NT2/D1 (cell line): ENCODE data around the gene NDOR1.

Experiments used
- DNase-seq: peaks from one replicate; pipeline ENCODE4 v3.0.0-alpha.2; 2011; ENCODE audit warnings: low read depth, low spot score
- H3K27me3 ChIP-seq: 2 replicates; pipeline ENCODE4 v1.6.0; 2011; ENCODE audit warnings: mild to moderate bottlenecking; ENCODE audit not compliant: insufficient read length, insufficient read depth
- H3K36me3 ChIP-seq: 2 replicates; pipeline ENCODE4 v1.6.1; 2011; ENCODE audit warnings: mild to moderate bottlenecking, low read length, mixed read lengths; ENCODE audit not compliant: insufficient read depth, insufficient read length
- H3K4me1 ChIP-seq: 2 replicates; pipeline ENCODE4 v1.5.1; 2011; ENCODE audit not compliant: insufficient read depth, insufficient read length
- H3K4me3 ChIP-seq: 2 replicates; pipeline ENCODE4 v1.5.1; 2011; ENCODE audit warnings: low read depth; ENCODE audit not compliant: insufficient read length
- H3K9ac ChIP-seq: 2 replicates; pipeline ENCODE4 v1.6.0; 2011; ENCODE audit warnings: low read depth; ENCODE audit not compliant: insufficient read length
- H3K9me3 ChIP-seq: 2 replicates; pipeline ENCODE4 v1.5.1; 2011; ENCODE audit warnings: mild to moderate bottlenecking, low read length; ENCODE audit not compliant: insufficient read depth
- SUZ12 ChIP-seq: IDR thresholded peaks from 2 replicates; pipeline ENCODE4 v1.6.1; 2011; ENCODE audit not compliant: insufficient read length, insufficient read depth; ENCODE audit errors: extremely low read depth
- YY1 ChIP-seq: IDR thresholded peaks from 2 replicates; pipeline ENCODE4 v1.6.1; 2011; ENCODE audit not compliant: insufficient read length, insufficient read depth
- ZNF274 ChIP-seq: IDR thresholded peaks from 2 replicates; pipeline ENCODE4 v1.6.1; 2011; ENCODE audit warnings: mild to moderate bottlenecking, low read depth, low read length

The NDOR1 gene

DNA sequence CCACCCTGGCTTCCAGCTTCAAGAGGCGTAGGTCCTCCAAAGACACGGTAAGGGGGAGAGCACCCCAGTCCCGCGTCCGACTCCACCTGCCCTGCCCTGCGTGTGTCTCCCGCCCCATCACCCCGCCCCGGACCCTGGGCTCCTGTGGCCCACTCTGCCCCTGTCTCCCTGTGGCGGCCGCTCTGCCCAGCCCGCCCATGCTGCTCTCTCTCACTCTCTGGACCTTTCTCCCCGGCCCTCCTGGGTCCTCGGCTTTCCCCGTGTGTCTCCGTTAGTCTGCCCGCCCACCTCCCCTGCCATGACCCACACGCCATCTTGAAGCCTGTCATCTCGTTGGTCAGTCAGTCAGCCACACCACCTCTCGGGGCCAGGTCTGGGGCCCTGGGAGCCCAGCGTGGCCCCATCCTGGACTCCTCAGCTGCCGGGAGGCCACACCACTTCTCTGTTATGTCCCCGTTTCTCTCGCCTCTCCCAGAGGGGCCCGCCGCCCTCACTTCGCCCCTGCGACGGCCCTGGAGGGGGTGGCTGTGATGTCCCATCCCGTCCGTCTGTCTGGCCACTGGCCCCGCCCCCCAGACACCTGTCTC is 40.2 kb upstream of the NDOR1 start:
- DNase-seq = no peak
- Histone ChIP-seq H3K4me1 (peaks cover 28% of the 10 kb centered on the region), H3K27me3 (peaks cover 96% of the 10 kb centered on the region), H3K9ac (no peak overlapping the region), H3K9me3 (no peaks in the 10 kb centered on the region), H3K36me3 (no peaks in the 10 kb centered on the region), H3K4me3 (no peak overlapping the region)
- TF ChIP-seq YY1 (no peak), ZNF274 (no peak), SUZ12 (no peak)

DNA sequence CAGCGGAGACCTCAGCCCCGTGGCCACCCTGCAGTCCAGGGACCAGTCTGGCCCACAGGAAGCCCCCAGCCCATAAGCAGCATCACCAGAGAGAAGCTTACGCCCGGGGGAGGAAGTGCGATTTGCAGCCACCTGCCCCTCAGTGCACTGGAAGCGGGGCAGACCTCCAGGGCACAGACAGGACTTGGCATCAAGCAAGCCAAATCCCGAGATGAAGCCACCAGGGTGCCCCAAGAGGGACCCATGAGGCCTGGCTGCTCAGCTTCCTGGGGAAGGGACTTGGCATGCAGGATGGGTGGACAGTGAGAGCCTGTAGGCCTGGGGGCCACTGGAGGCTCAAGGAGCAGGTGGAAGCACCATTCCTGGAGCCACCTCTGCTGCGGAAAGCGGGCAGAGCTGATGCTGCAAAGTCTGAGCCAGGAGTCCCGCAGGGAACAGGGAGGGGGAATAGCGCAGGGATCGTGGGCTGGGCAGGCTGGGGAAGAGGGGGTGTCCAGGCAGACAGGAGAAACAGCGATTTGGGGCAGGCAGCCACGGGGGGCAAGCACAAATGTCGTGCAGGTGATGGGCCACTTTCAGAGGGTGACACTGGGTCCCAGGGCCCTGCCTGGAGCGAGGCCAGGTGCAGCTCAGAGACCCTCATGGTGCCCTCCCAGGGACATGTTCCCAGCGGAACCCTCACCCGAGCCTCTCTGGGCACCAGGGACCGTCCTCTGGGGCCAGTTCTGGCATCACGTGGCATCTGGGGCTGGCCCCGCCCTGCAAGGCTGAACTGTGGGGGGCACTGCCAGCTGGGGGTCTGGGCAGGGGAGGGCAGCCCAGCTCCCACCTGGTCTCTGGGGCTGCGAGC is 38.9 kb upstream of the NDOR1 start:
- Histone ChIP-seq H3K36me3 (no peaks in the 10 kb centered on the region), H3K9me3 (no peaks in the 10 kb centered on the region), H3K9ac (peak overlapping the region; percentile 21), H3K4me1 (peaks cover 36% of the 10 kb centered on the region), H3K27me3 (peaks cover 98% of the 10 kb centered on the region), H3K4me3 (no peak overlapping the region)
- DNase-seq = no peak
- no peak for TF ChIP-seq SUZ12
- no peak for TF ChIP-seq YY1

DNA sequence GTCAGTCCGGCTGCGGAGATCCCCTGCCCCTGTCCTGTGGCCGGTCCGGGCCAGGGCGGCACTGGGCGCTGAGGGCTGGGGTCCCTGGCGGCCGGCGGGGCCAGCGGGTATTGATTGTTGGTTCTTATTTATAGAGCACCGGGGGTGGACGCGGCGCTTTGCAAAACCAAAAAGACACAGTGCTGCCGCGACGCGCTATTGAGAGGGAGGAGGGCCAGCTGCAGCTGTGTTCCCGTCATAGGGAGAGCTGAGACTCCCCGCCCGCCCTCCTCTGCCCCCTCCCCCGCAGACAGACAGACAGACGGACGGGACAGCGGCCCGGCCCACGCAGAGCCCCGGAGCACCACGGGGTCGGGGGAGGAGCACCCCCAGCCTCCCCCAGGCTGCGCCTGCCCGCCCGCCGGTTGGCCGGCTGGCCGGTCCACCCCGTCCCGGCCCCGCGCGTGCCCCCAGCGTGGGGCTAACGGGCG is 38.2 kb upstream of the NDOR1 start:
- Histone ChIP-seq H3K4me1 (peaks cover 36% of the 10 kb centered on the region), H3K36me3 (no peaks in the 10 kb centered on the region), H3K9me3 (no peaks in the 10 kb centered on the region), H3K27me3 (peaks cover 95% of the 10 kb centered on the region), H3K4me3 (peak overlapping the region; percentile 4), H3K9ac (peak overlapping the region; percentile 79)
- no peak for DNase-seq
- TF ChIP-seq YY1 (no peak), ZNF274 (no peak), SUZ12 (no peak)

DNA sequence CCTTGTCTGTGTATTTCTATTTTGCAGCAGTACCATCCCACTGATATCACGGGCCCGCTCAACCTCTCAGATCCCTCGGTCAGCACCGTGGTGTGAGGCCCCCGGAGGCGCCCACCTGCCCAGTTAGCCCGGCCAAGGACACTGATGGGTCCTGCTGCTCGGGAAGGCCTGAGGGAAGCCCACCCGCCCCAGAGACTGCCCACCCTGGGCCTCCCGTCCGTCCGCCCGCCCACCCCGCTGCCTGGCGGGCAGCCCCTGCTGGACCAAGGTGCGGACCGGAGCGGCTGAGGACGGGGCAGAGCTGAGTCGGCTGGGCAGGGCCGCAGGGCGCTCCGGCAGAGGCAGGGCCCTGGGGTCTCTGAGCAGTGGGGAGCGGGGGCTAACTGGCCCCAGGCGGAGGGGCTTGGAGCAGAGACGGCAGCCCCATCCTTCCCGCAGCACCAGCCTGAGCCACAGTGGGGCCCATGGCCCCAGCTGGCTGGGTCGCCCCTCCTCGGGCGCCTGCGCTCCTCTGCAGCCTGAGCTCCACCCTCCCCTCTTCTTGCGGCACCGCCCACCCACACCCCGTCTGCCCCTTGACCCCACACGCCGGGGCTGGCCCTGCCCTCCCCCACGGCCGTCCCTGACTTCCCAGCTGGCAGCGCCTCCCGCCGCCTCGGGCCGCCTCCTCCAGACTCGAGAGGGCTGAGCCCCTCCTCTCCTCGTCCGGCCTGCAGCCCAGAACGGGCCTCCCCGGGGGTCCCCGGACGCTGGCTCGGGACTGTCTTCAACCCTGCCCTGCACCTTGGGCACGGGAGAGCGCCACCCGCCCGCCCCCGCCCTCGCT is 37.5 kb upstream of the NDOR1 start:
- H3K9ac ChIP-seq = peak overlapping the region; percentile 85
- H3K27me3 ChIP-seq = peaks cover 89% of the 10 kb centered on the region
- no peaks in the 10 kb centered on the region for H3K36me3 ChIP-seq
- no peak for DNase-seq
- no peaks in the 10 kb centered on the region for H3K9me3 ChIP-seq
- peak overlapping the region; percentile 4 for H3K4me3 ChIP-seq
- TF ChIP-seq ZNF274 = no peak
- TF ChIP-seq SUZ12 = peak; percentile 44
- H3K4me1 ChIP-seq = peaks cover 33% of the 10 kb centered on the region

DNA sequence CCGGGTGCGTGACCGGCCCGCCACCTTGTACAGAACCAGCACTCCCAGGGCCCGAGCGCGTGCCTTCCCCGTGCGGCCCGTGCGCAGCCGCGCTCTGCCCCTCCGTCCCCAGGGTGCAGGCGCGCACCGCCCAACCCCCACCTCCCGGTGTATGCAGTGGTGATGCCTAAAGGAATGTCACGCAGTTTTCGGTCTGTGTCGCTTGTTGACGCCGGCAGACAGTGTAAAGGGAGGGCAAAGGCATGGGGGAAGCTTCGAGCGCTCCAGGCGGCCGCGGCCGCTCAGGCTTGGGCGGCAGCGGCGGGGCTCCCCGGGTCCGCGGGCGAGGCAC is 37.0 kb upstream of the NDOR1 start:
- no peak for DNase-seq
- peaks cover 84% of the 10 kb centered on the region for H3K27me3 ChIP-seq
- peaks cover 31% of the 10 kb centered on the region for H3K4me1 ChIP-seq
- H3K9me3 ChIP-seq = no peaks in the 10 kb centered on the region
- peak overlapping the region; percentile 85 for H3K9ac ChIP-seq
- TF ChIP-seq SUZ12 (no peak), YY1 (no peak), ZNF274 (no peak)
- no peaks in the 10 kb centered on the region for H3K36me3 ChIP-seq
- peak overlapping the region; percentile 60 for H3K4me3 ChIP-seq

DNA sequence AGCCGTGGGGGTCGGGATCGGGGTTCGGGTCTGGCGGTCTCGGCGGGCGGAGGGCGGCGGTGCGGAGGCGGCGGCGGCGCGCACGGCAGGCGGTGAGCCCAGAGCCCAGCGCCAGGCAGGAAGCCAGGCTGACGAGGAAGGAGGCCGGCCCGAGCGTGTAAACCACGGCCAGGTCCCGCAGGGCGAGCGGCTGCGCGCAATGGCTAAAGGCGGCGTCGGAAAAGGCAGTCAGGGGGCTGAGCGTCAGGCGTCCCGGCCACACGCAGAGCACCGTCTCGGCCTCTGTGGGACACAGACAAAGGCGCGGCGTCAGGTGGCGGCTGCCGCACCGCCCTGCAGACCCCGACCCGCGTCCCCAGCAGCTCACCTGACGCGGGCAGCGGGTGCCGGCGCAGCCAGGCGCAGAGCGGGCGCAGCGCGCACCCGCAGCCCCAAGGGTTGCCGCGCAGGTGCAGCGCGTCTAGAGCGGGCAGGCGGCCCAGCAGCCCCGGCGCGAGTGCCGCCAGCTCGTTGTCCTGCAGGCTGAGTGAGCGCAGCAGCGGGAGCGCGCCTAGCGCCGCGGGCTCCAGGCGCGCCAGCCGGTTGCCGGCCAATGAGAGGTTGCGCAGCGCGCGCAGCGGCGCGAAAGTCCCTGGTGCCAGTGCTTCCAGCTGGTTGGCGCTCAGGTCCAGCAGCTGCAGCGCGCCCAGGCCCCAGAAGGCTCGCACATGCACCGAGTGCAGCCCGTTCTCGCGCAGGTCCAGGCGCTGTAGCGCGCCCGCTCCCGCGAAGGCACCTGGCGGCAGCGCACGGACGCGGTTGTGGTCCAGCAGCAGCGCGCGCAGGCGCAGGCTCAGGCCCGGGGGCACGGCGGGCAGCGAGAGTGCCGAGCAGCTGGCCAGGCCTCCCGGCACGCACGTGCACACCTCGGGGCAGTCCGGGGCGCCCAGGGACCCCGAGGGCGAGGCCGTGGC is 36.3 kb upstream of the NDOR1 start:
- peak overlapping the region; percentile 85 for H3K9ac ChIP-seq
- H3K4me1 ChIP-seq = peaks cover 29% of the 10 kb centered on the region
- H3K27me3 ChIP-seq = peaks cover 78% of the 10 kb centered on the region
- peaks cover 3% of the 10 kb centered on the region for H3K36me3 ChIP-seq
- H3K4me3 ChIP-seq = peak overlapping the region; percentile 60
- peak; percentile 54 for DNase-seq
- no peak for TF ChIP-seq YY1
- TF ChIP-seq SUZ12 = peak; percentile 45
- H3K9me3 ChIP-seq = no peaks in the 10 kb centered on the region
